Esophagus (tissue), 2 donors: Measurements from ENCODE around the gene OR3A1. TPM values are rescaled to one million over a fixed set of nuclear protein-coding genes. Genes with fewer than 3 reads are reported as not detected.
"Not testable (repeated sequence)": the region's sequence is repeated elsewhere in the genome, so short reads cannot be mapped to it uniquely, and the experiment has no call there.

Experiments used
- H3K27ac ChIP-seq, 2 donors: one replicate each; pipeline ENCODE4 v1.5.1; 2013; ENCODE audit warnings: low read depth in 2 of 2, mild to moderate bottlenecking in 2 of 2, inconsistent platforms in 1 of 2, low read length in 1 of 2, moderate library complexity in 1 of 2
- H3K27me3 ChIP-seq, 2 donors: one replicate each; pipeline ENCODE4 v1.6.1; 2013; ENCODE audit warnings: low read length in 2 of 2, control low read depth in 1 of 2, mild to moderate bottlenecking in 1 of 2; ENCODE audit not compliant: insufficient read depth in 2 of 2, control insufficient read depth in 1 of 2
- H3K36me3 ChIP-seq, 2 donors: one replicate each; pipeline ENCODE4 v1.6.1; 2013; ENCODE audit warnings: low read length in 1 of 2; ENCODE audit not compliant: control insufficient read depth in 2 of 2, insufficient read depth in 2 of 2
- H3K4me1 ChIP-seq, 2 donors: one replicate each; pipeline ENCODE4 v1.6.1; 2013; ENCODE audit warnings: low read length in 1 of 2; ENCODE audit not compliant: control insufficient read depth in 2 of 2, insufficient read depth in 2 of 2
- H3K4me3 ChIP-seq, 2 donors: one replicate each; pipeline ENCODE4 v1.5.1; 2013; ENCODE audit warnings: low read length in 2 of 2, mild to moderate bottlenecking in 2 of 2, low read depth in 1 of 2, moderate library complexity in 1 of 2
- H3K9me3 ChIP-seq, 2 donors: one replicate each; pipeline ENCODE4 v1.6.1; 2013; ENCODE audit warnings: mild to moderate bottlenecking in 2 of 2, low read depth in 1 of 2, low read length in 1 of 2, moderate library complexity in 1 of 2; ENCODE audit not compliant: control insufficient read depth in 2 of 2, insufficient read depth in 1 of 2
- WGBS, 2 donors: extraction: QIAGEN DNeasy Blood & Tissue Kit; methylation state at CpG; one replicate each; pipeline ENCODE4 v1.1.7; 2013; 5-methylcytosine and 5-hydroxymethylcytosine counted together
- polyA plus RNA-seq, 2 donors: library from polyadenylated mRNA; stranded (reverse); fragments of 200-250 nt; gene quantifications; one replicate each; pipeline ENCODE4 v1.2.3, GENCODE V29; 2013
- donor health status: healthy with polysubstance abuse.
- donor health status: Bipolar disorder and iron deficiency.

OR3A1 gene
- not detected for polyA plus RNA-seq

- Histone ChIP-seq H3K27ac (no peak within 1 kb of the TSS), H3K4me1 (no peaks in the 10 kb centered on the region), H3K9me3 (peaks cover 0 to 3% of the 10 kb centered on the region in 2 donors), H3K4me3 (no peak within 1 kb of the TSS), H3K36me3 (no peaks in the 10 kb centered on the region), H3K27me3 (peaks cover 0 to 2% of the 10 kb centered on the region in 2 donors)
- 81% methylated on average over 6 of the region's 6 CpGs for WGBS, 2 donors
Observed at GRCh38 chr17:3298260-3298659, at the start of gene OR3A1. TSS of gene OR3A1 (minus strand) at chr17:3298360. CDS start at chr17:3292582, 5,778 bp downstream.

- WGBS, 2 donors, result 91 to 93% methylated on average over 12 of the region's 12 CpGs
- not testable (repeated sequence) for H3K27ac ChIP-seq, H3K9me3 ChIP-seq, H3K4me1 ChIP-seq, H3K36me3 ChIP-seq, H3K27me3 ChIP-seq, H3K4me3 ChIP-seq
Observed at GRCh38 chr17:3342782-3343181, 44.6 kb upstream of the OR3A1 start.

GRCh38 chr17:3335876-3336275 is 37.7 kb upstream of the OR3A1 start:
- Histone ChIP-seq H3K36me3 (no peaks in the 10 kb centered on the region), H3K4me3 (no peak overlapping the region), H3K27ac (no peak overlapping the region), H3K27me3 (no peaks in the 10 kb centered on the region), H3K4me1 (no peaks in the 10 kb centered on the region), H3K9me3 (no peaks in the 10 kb centered on the region)
- WGBS, 2 donors, result 41 to 44% methylated on average over 4 of the region's 4 CpGs

- Histone ChIP-seq H3K36me3 (no peaks in the 10 kb centered on the region), H3K9me3 (no peaks in the 10 kb centered on the region), H3K4me3 (no peak overlapping the region), H3K4me1 (no peaks in the 10 kb centered on the region), H3K27ac (no peak overlapping the region), H3K27me3 (no peaks in the 10 kb centered on the region)
- 48 to 53% methylated on average over 5 of the region's 5 CpGs for WGBS, 2 donors
Observed at GRCh38 chr17:3318336-3318735, 20.2 kb upstream of the OR3A1 start.

GRCh38 chr17:3316836-3317235 is 18.7 kb upstream of the OR3A1 start:
- H3K27ac ChIP-seq, result no peak overlapping the region
- no peaks in the 10 kb centered on the region for H3K36me3 ChIP-seq
- no peak overlapping the region for H3K4me3 ChIP-seq
- no peaks in the 10 kb centered on the region for H3K27me3 ChIP-seq
- no peaks in the 10 kb centered on the region for H3K4me1 ChIP-seq
- H3K9me3 ChIP-seq, result no peaks in the 10 kb centered on the region
- WGBS, 2 donors, result 31 to 33% methylated on average over 3 of the region's 3 CpGs

- 71 to 73% methylated on average over 4 of the region's 4 CpGs for WGBS, 2 donors
- no peaks in the 10 kb centered on the region for H3K27me3 ChIP-seq
- no peaks in the 10 kb centered on the region for H3K9me3 ChIP-seq
- no peak overlapping the region for H3K4me3 ChIP-seq
- H3K4me1 ChIP-seq, result no peaks in the 10 kb centered on the region
- no peak overlapping the region for H3K27ac ChIP-seq
- no peaks in the 10 kb centered on the region for H3K36me3 ChIP-seq
Observed at GRCh38 chr17:3308603-3309002, 10.4 kb upstream of the OR3A1 start.

GRCh38 chr17:3295632-3296031 is 2.5 kb downstream of the OR3A1 start:
- H3K27ac ChIP-seq, result no peak overlapping the region
- H3K27me3 ChIP-seq, result peaks cover 2 to 5% of the 10 kb centered on the region in 2 donors
- no peaks in the 10 kb centered on the region for H3K36me3 ChIP-seq
- peaks cover 0 to 5% of the 10 kb centered on the region in 2 donors for H3K9me3 ChIP-seq
- H3K4me3 ChIP-seq, result no peak overlapping the region
- H3K4me1 ChIP-seq, result no peaks in the 10 kb centered on the region
- 65 to 69% methylated on average over 4 of the region's 4 CpGs for WGBS, 2 donors

GRCh38 chr17:3293548-3293947 is 4.6 kb downstream of the OR3A1 start:
- not testable (repeated sequence) for H3K4me3 ChIP-seq, H3K27me3 ChIP-seq, H3K27ac ChIP-seq, H3K36me3 ChIP-seq, H3K9me3 ChIP-seq, H3K4me1 ChIP-seq
- WGBS, 2 donors, result 85 to 89% methylated on average over 1 of the region's 1 CpG

GRCh38 chr17:3282901-3283300 is 15.3 kb downstream of the OR3A1 start:
- 89 to 90% methylated on average over 1 of the region's 1 CpG for WGBS, 2 donors
- Histone ChIP-seq H3K9me3 (no peaks in the 10 kb centered on the region), H3K27me3 (no peaks in the 10 kb centered on the region), H3K4me1 (no peaks in the 10 kb centered on the region), H3K36me3 (no peaks in the 10 kb centered on the region), H3K27ac (no peak overlapping the region), H3K4me3 (no peak overlapping the region)

- WGBS, 2 donors, result 72 to 77% methylated on average over 4 of the region's 4 CpGs
- H3K27ac ChIP-seq, result no peak overlapping the region
- H3K9me3 ChIP-seq, result peaks cover 0 to 1% of the 10 kb centered on the region in 2 donors
- H3K36me3 ChIP-seq, result no peaks in the 10 kb centered on the region
- H3K4me3 ChIP-seq, result no peak overlapping the region
- no peaks in the 10 kb centered on the region for H3K27me3 ChIP-seq
- H3K4me1 ChIP-seq, result no peaks in the 10 kb centered on the region
Observed at GRCh38 chr17:3276126-3276525, 22.0 kb downstream of the OR3A1 start.
